Esophagus muscularis mucosa (tissue), 4 donors: Measurements from ENCODE around the gene IL12RB2. TPM values are rescaled to one million over a fixed set of nuclear protein-coding genes. Genes with fewer than 3 reads are reported as not detected.

Source experiments
- DNase-seq: peaks from one replicate; pipeline ENCODE4 v3.0.0-alpha.2; 2017; ENCODE audit errors: extremely low spot score
- H3K27ac ChIP-seq, 4 donors: fragments of 200-600 bp; sonication (generic); replicated peaks in 1 of 4; 1 replicate in 3 of 4; 2 replicates in 1 of 4; pipeline ENCODE4 v1.5.1; 2016 to 2019; ENCODE audit warnings: mild to moderate bottlenecking in 1 of 4
- H3K27me3 ChIP-seq, 4 donors: fragments of 200-600 bp; sonication (generic); one replicate each; pipeline versions ENCODE4 v1.5.1 to v1.6.0; 2016 to 2019
- H3K36me3 ChIP-seq, 4 donors: fragments of 200-600 bp; sonication (generic); one replicate each; pipeline ENCODE4 v1.5.1; 2016 to 2019
- H3K4me1 ChIP-seq, 4 donors: fragments of 200-600 bp; sonication (generic); one replicate each; pipeline ENCODE4 v1.5.1; 2016 to 2019
- H3K4me3 ChIP-seq, 4 donors: fragments of 200-600 bp; sonication (generic); 1 replicate in 2 of 4; 2 replicates in 2 of 4; pipeline ENCODE4 v1.5.1; 2016 to 2019; ENCODE audit warnings: mild to moderate bottlenecking in 4 of 4, moderate library complexity in 1 of 4
- H3K9me3 ChIP-seq, 4 donors: fragments of 200-600 bp; sonication (generic); 1 replicate in 3 of 4; 2 replicates in 1 of 4; pipeline ENCODE4 v1.5.1; 2016 to 2019
- CTCF ChIP-seq, 3 experiments: fragments of 200-600 bp in 2 of 3; fragments of 450-650 bp in 1 of 3; sonication (generic) in 2 of 3; IDR thresholded peaks; one replicate each; pipeline ENCODE4 v1.5.1; 2017 to 2019; ENCODE audit warnings: antibody characterized with exemption in 3 of 3, mild to moderate bottlenecking in 2 of 3, moderate library complexity in 1 of 3
- EP300 ChIP-seq: sonication (generic); formaldehyde crosslinking; IDR thresholded peaks from one replicate; pipeline ENCODE4 v1.6.1; 2017; ENCODE audit warnings: antibody characterized with exemption
- POLR2A ChIP-seq: fragments of 450-650 bp; IDR thresholded peaks from one replicate; pipeline ENCODE4 v1.6.1; 2017; ENCODE audit warnings: antibody characterized with exemption, moderate library complexity, mild to moderate bottlenecking, low read depth
- POLR2AphosphoS5 ChIP-seq, 2 donors: sonication (generic); formaldehyde crosslinking; IDR thresholded peaks; one replicate each; pipeline ENCODE4 v1.6.1; 2017; ENCODE audit warnings: antibody characterized with exemption in 2 of 2
- WGBS: methylation state at CpG from one replicate; pipeline ENCODE4 v1.1.5; 2018; 5-methylcytosine and 5-hydroxymethylcytosine counted together
- intact Hi-C: fragments of 100-400 bp; cut with DNase I; formaldehyde crosslinking; loops from one replicate; pipeline ENCODE4 v1.15.1; 2023
- total RNA-seq, 4 donors: library from RNA; depleted of rRNA; stranded (reverse); fragments of >200 nt; gene quantifications; one replicate each; pipeline versions ENCODE4 v1.1.0 to v1.2.1, GENCODE V29; 2016

Gene IL12RB2
- total RNA-seq, 4 donors from 2014 or later: 0.29 to 1.3 (median 0.65) TPM; not detected in 1

GRCh38 chr1:67281244-67281643 lies 26.4 kb upstream of the IL12RB2 start:
- 78% methylated on average over 3 of the region's 3 CpGs for WGBS

GRCh38 chr1:67285780-67286488 lies 21.7 kb upstream of the IL12RB2 start:
- Histone ChIP-seq H3K4me3 (no peak overlapping the region), H3K27me3 (no peaks in the 10 kb centered on the region), H3K36me3 (no peaks in the 10 kb centered on the region), H3K9me3 (peaks cover 0 to 5% (median 0%) of the 10 kb centered on the region in 4 donors), H3K27ac (no peak overlapping the region), H3K4me1 (no peaks in the 10 kb centered on the region)
- TF ChIP-seq CTCF (IDR thresholded peaks at IDR 0.05) (no peak), POLR2A (no peak), POLR2AphosphoS5 (IDR thresholded peaks at IDR 0.05) (no peak), EP300 (no peak)
- intact Hi-C loops: no loop called here
- no peak for DNase-seq
- 85% methylated on average over 8 of the region's 8 CpGs for WGBS

More at GRCh38 chr1:67281244-67281643, 26.4 kb upstream of the IL12RB2 start:
- Histone ChIP-seq H3K4me3 (no peak overlapping the region), H3K27me3 (no peaks in the 10 kb centered on the region), H3K4me1 (no peaks in the 10 kb centered on the region), H3K9me3 (no peaks in the 10 kb centered on the region), H3K36me3 (no peaks in the 10 kb centered on the region), H3K27ac (no peak overlapping the region)
- intact Hi-C loops: no loop called here
- no peak for DNase-seq
- TF ChIP-seq CTCF (IDR thresholded peaks at IDR 0.05) (no peak), EP300 (no peak), POLR2A (no peak), POLR2AphosphoS5 (IDR thresholded peaks at IDR 0.05) (no peak)

- no peak for DNase-seq
- intact Hi-C loops: no loop called here
- 61% methylated on average over 4 of the region's 4 CpGs for WGBS
These were observed 17.4 kb upstream of the IL12RB2 start for GRCh38 chr1:67290236-67290635.

GRCh38 chr1:67294836-67295617 lies 12.6 kb upstream of the IL12RB2 start:
- no peak overlapping the region for H3K4me3 ChIP-seq
- no peak for TF ChIP-seq EP300
- TF ChIP-seq POLR2A: no peak
- TF ChIP-seq CTCF (IDR thresholded peaks at IDR 0.05): no peak
- TF ChIP-seq POLR2AphosphoS5 (IDR thresholded peaks at IDR 0.05): no peak
- H3K4me1 ChIP-seq: no peaks in the 10 kb centered on the region
- H3K27ac ChIP-seq: no peak overlapping the region
- H3K27me3 ChIP-seq: no peaks in the 10 kb centered on the region
- H3K36me3 ChIP-seq: no peaks in the 10 kb centered on the region
- H3K9me3 ChIP-seq: no peaks in the 10 kb centered on the region
- DNase-seq: no peak
- intact Hi-C loops: no loop called here
- 89% methylated on average over 9 of the region's 9 CpGs for WGBS

More at GRCh38 chr1:67290236-67290635, 17.4 kb upstream of the IL12RB2 start:
- Histone ChIP-seq H3K36me3 (no peaks in the 10 kb centered on the region), H3K27me3 (no peaks in the 10 kb centered on the region), H3K9me3 (peaks cover 0 to 5% (median 0%) of the 10 kb centered on the region in 4 donors), H3K27ac (no peak overlapping the region), H3K4me3 (no peak overlapping the region), H3K4me1 (no peaks in the 10 kb centered on the region)
- TF ChIP-seq CTCF (IDR thresholded peaks at IDR 0.05) (no peak), EP300 (no peak), POLR2A (no peak), POLR2AphosphoS5 (IDR thresholded peaks at IDR 0.05) (no peak)
